Measurements from ENCODE around the gene ADIPOR2.
"Not testable (repeated sequence)": the region's sequence is repeated elsewhere in the genome, so short reads cannot be mapped to it uniquely, and the experiment has no call there.

The ADIPOR2 gene

GRCh38 chr12:1705774-1706631 lies 15.1 kb downstream of the ADIPOR2 start:
- no peak for DNase-seq (ENCODE audit: low read depth)

DNA sequence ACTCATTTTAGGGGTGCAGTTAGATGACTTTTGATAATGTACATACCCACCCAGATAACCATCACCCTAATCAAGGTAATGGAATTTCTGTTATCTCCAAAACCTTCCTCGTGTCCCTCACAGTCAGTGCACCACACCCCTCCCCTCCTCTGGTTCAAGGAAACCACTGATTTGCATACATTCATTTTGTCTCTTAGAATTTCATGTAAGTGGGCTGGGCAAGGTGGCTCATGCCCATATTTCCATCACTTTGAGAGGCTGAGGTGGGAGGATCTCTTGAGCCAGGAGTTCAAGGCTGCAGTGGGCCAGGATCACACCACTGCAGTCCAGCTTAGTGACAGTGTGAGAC lies 15.7 kb downstream of the ADIPOR2 start:
- no peak for DNase-seq (ENCODE audit: low read depth)

DNA sequence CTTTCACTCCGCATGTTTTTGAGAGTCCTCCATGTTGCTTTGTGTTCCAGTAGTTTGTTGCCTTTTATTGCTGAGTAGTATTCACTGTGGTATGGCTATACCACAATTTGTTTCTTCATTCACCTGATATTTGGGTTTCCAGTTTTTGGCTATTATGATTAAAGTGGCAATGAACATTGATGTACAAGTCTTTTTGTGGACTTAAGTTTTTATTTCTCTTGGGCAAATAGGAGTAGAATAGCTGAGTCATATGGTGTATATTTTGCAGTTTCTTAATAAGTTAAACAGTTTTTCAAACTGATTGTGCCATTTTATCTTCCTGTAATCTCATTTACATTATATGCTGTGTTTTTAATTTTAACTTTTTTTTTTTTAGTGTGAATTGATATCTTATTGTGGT lies 16.2 kb downstream of the ADIPOR2 start:
- DNase-seq (ENCODE audit: low read depth), result no peak

DNA sequence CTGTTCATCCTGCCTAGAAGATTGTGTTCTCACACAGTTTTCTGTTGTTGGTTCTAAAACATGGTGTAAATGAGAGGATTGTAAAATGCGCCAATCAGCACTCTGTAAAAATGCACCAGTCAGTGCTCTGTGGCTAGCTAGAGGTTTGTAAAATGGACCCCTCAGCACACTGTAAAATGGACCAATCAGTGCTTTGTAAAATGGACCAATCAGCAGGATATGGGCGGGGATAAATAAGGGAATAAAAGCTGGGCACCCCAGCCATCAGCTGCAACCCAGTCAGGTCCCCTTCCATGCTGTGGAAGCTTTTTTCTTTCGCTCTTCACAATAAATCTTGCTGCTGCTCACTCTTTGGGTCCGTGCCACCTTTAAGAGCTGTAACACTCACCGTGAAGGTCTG lies 19.1 kb downstream of the ADIPOR2 start:
- DNase-seq (ENCODE audit: low read depth), result not testable (repeated sequence)

- not testable (repeated sequence) for DNase-seq (ENCODE audit: low read depth)
Observed at GRCh38 chr12:1710870-1711269, 20.0 kb downstream of the ADIPOR2 start.

- not testable (repeated sequence) for DNase-seq (ENCODE audit: low read depth)
Observed at GRCh38 chr12:1711536-1712211, 20.8 kb downstream of the ADIPOR2 start.

DNA sequence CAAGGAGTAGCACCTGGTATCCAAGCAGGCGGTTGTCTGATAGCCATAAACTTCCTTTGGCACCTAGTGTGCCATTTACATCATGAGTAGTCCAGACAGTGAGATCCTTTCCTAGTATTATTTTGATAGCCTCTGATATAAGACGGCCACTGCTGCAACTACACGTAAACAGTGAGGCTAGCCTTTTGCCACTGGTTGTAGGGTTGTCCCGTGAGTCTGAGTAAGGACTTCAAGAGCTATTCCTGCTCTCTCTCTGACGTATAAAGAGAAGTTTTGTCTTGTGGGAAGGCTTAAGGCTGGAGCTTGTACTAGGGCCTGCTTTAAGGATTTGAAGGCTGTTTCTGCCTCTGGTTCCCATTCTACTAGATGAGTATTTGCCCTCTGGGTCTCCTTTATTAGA lies 21.4 kb downstream of the ADIPOR2 start:
- not testable (repeated sequence) for DNase-seq (ENCODE audit: low read depth)

GRCh38 chr12:1712852-1713251 lies 22.0 kb downstream of the ADIPOR2 start:
- not testable (repeated sequence) for DNase-seq (ENCODE audit: low read depth)

DNA sequence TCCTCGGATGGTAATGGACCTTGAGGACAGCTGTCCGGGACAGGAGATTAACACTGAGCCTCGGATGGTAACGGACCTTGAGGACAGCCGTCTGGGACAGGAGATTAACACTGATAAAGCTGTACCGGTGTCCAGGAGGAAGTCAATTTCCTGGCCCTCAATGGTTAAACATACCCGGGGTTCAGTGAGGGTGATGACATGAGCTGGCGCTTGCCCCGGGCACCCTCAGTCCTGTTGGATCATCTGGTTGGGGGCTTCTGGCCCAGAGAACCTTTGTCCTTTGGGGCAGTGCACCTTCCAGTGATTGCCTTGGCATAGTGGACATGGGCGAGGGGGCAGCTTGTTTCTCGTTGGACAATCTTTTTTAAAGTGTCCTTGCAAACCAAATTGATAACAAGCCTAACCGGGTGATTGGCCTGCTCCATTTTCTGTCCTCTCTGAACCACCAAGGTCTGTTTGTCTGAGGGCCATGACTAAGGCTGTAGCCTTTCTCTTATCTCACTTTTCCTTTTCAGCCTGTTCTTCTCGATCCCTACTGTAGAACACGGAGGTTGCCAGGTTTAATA lies 23.0 kb downstream of the ADIPOR2 start:
- DNase-seq (ENCODE audit: low read depth), result not testable (repeated sequence)

- DNase-seq (ENCODE audit: low read depth), result not testable (repeated sequence)
Observed at GRCh38 chr12:1715459-1715858, 24.6 kb downstream of the ADIPOR2 start.

DNA sequence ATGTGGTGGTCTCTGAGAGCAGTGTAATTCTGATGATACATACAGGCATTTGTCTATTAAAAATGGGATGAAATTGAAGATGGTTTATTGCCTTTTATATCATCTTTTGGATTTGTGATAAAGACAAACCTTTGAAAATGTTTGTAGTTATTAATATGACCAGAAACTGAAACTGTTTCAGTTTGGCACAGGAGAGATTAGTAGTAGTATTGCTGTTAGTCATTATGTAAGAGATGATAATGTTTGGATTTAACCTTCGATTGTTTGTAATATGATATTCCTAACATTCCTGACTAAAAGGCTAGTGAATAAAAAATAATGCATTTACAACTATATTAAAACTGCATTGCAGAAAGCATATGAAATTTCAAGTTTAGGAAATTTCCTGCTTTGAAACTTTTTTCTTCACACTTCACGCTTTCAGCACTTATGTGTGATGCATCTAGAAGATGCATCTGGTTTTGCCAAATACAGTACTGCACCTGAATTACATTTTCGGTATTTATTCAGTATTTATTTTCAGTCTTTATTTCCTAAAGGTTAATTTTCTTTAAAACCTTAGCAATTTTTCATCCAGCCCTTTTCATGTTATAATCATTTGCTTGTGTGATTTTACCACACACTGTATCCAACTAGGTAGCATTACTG lies 25.5 kb downstream of the ADIPOR2 start:
- DNase-seq (ENCODE audit: low read depth), result no peak

DNA sequence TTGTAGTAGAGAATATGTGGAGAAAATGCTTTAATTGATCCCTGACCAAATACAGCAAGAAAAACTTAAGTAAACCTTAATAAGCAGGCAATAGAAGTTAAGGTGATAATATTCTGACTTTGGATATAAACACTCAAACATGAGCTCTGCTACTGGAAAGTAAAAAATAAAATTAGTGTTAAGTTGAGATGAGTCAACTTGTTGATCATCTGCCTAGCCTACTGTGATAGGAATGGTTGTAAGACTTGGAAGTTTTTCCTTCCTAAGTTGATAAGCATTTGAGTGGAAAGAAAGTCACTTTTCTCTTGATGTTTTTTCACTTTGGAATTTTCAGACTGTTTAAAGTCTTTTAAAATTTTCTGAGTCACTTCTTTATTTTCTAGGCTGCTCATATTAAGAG lies 26.0 kb downstream of the ADIPOR2 start:
- no peak for DNase-seq (ENCODE audit: low read depth)

DNA sequence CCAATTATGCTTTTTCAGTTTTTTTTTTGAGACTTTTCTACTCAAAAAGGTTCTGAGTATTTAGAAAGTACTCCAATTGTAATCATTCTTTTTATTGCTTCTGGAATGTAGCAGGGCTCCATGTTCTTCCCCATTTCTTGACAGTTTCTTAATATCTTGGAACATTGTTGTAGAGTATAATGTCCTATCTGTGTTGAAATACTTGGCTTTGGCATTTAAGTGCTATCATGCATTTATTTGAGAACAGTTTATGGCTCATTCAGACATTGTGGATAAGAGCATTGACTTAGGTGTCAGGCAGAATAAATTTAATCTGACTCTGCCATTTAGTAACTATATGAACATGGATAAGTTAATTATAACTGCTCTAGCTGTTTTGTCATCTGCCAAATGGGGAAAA lies 28.3 kb downstream of the ADIPOR2 start:
- no peak for DNase-seq (ENCODE audit: low read depth)

GRCh38 chr12:1720494-1720893 lies 29.6 kb downstream of the ADIPOR2 start:
- DNase-seq (ENCODE audit: low read depth), result no peak

DNA sequence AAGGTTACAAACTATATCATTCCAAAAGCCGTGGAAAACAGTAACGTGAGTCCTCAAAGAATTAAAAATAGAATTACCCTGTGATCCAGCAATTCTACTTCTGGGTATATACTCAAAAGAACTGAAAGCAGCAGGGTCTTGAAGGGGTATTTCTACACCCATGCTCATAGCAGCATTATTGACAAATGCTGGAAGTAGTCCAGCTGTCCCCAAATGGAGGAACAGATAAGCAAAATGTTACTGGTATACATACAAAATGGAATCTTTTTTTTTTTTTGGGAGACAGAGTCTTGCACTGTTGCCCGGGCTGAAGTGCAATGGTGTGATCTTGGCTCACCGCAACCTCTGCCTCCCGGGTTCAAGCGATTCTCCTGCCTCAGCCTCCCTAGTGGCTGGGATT lies 32.9 kb downstream of the ADIPOR2 start:
- DNase-seq (ENCODE audit: low read depth), result no peak

DNA sequence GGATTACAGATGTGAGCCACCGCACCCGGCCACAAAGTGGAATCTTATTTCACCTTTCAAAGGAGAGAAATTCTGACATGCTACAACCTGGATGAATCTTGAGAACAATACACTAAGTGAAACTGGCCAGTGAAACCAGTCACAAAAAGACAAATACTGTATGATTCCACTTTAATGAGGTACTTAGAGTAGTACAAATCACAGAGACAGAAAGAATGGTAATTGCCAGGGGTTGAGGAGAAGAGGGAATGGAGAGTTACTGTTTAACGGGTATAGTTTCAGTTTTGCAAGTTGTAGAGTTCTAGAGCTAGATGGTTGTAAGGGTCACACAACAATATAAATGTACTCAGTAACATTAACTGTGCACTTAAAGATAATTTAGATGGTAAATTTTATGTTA lies 33.4 kb downstream of the ADIPOR2 start:
- DNase-seq (ENCODE audit: low read depth), result no peak

DNA sequence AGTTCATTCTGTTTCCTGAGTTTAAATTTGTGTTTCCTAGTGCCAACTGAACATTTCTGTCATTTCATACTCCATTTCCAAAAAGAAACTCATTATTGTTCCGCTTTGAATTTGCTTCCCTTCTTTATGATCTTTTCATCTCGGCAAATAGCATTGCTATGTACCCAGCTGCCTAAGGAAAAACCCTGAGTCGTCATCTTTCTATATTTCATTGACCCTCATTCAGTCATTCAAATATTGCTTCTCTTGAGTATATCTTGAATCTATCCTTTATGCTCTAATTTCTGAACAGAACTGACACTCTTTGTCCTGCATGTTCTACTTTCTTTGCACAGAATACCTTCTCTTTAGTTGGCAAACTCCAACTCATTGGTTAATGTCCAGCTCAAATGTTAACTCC lies 35.9 kb downstream of the ADIPOR2 start:
- no peak for DNase-seq (ENCODE audit: low read depth)

GRCh38 chr12:1728824-1729223 lies 38.0 kb downstream of the ADIPOR2 start:
- DNase-seq (ENCODE audit: low read depth), result no peak

DNA sequence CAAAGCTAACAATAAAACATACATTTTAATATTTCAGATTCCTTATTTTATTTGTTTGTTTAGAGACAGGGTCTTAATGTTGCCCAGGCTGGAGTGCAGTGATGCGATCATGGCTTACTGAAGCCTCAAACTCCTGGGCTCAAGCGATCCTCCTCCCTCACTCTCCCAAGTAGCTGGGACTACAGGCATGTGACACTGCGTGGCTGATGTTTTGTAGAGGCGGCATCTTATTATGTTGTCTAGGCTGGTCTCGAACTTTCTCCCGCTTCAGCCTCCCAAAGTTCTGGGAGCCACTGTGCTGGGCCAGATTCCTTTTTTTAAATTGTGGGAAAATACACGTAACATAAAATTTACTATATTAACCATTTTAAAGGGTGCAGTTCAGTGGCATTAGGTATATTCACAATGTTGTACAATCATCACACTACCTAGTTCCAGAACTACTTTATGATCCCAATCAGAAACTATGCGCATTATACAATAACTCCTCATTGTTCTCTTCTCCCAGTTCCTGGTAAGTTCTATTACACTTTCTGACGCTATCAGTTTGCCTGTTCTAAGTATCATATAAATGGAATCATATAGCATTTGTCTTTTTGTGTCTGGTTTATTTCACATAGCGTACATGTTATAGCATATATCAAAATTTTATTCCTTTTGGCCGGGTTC lies 40.3 kb downstream of the ADIPOR2 start:
- DNase-seq (ENCODE audit: low read depth), result no peak

DNA sequence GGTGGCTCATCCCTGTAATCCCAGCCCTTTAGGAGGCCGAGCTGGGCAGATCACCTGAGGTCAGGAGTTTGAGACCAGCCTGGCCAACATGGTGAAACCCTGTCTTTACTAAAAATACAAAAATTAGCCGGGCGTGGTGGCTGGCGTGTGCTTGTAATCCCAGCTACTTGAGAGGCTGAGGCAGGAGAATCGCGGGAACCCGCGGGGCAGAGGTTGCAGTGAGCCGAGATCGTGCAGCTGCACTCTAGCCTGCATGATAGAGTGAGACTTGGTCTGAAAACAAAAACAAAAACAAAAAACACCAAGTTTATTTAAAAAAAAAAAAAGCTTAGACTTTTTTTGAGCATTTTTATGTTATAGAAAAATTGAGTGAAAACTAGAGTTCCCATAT lies 40.8 kb downstream of the ADIPOR2 start:
- DNase-seq (ENCODE audit: low read depth), result not testable (repeated sequence)

- no peak for DNase-seq (ENCODE audit: low read depth)
Observed at GRCh38 chr12:1732914-1733313, 42.0 kb downstream of the ADIPOR2 start.

DNA sequence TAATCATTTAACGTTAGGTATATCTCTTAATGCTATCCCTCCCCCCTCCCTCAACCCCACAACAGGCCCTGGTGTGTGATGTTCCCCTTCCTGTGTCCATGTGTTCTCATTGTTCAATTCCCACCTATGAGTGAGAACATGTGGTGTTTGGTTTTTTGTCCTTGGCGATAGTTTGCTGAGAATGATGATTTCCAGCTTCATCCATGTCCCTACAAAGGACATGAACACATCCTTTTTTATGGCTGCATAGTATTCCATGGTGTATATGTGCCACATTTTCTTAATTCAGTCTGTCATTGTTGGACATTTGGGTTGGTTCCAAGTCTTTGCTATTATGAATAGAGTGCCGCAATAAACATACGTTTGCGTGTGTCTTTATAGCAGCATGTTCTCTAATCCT lies 42.8 kb downstream of the ADIPOR2 start:
- DNase-seq (ENCODE audit: low read depth), result not testable (repeated sequence)

Data from T follicular helper cell (primary cell).